ENCODE data around the gene STAC.

STAC gene

DNA sequence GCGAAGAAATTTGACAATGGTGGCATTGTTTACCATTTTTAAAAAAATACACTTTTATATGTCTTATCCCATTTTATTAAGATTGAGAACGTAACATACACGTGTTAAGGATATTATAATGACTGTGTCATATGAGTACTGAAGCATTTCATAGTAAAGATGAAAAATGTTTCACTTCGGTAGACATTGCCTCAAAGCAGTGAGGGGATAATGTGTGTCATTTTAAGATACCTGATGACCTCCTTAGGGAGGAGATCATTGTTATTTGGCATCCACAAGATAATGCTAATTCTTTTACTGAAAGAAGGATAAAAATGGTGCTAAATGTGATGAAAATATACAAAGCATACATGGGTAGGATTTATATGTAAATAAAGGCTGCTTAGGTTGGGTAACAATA, 107.3 kb downstream of the STAC start:
- no peak for DNase-seq (ENCODE audit: low spot score)
- TF ChIP-seq, protein P1, sequence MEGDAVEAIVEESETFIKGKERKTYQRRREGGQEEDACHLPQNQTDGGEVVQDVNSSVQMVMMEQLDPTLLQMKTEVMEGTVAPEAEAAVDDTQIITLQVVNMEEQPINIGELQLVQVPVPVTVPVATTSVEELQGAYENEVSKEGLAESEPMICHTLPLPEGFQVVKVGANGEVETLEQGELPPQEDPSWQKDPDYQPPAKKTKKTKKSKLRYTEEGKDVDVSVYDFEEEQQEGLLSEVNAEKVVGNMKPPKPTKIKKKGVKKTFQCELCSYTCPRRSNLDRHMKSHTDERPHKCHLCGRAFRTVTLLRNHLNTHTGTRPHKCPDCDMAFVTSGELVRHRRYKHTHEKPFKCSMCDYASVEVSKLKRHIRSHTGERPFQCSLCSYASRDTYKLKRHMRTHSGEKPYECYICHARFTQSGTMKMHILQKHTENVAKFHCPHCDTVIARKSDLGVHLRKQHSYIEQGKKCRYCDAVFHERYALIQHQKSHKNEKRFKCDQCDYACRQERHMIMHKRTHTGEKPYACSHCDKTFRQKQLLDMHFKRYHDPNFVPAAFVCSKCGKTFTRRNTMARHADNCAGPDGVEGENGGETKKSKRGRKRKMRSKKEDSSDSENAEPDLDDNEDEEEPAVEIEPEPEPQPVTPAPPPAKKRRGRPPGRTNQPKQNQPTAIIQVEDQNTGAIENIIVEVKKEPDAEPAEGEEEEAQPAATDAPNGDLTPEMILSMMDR (IDR thresholded peaks at IDR 0.05; ENCODE audit: extremely low read depth, insufficient read depth, missing control alignments), result no peak
- in situ Hi-C loops (cut with MboI; ENCODE audit: low pct_unique_long_range_greater_than_20kb, low sequenced_read_pairs, unreplicated experiment), result no loop called here

DNA sequence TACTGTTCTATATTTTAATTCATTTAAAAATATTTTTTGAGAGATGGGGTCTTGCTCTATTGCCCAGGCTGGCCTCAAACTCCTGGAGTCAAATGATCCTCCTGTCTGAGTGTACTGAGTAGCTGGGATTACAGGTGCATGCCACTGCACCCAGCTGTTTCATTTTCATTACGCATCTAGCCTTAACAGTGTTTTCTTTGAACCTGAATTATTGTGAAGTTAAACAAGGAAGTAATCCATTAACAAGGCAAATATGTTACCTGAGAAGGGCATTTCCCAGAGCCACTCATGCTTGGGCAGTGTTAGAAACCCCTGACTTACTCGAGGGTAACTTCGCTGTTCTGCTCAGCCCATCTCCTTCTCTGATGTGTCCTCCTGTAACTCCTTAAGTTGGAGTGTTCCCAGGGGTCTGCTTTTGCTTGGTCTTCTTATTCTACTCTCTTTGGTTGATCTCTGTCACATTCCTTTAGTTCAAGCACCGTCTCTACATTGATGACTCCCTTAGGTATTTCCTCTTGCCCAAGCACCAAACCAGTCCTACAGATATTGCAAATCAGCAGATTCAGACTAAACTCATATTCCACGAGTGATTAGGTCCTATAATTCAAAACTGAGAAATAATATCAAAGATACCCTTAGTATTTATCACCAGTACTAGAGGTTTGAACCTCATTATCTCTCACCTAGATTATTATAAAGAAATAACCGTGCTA, 107.9 kb downstream of the STAC start:
- TF ChIP-seq, protein P1 (IDR thresholded peaks at IDR 0.05; ENCODE audit: extremely low read depth, insufficient read depth, missing control alignments), result no peak
- DNase-seq (ENCODE audit: low spot score), result no peak
- in situ Hi-C loops (cut with MboI; ENCODE audit: low pct_unique_long_range_greater_than_20kb, low sequenced_read_pairs, unreplicated experiment), result no loop called here

DNA sequence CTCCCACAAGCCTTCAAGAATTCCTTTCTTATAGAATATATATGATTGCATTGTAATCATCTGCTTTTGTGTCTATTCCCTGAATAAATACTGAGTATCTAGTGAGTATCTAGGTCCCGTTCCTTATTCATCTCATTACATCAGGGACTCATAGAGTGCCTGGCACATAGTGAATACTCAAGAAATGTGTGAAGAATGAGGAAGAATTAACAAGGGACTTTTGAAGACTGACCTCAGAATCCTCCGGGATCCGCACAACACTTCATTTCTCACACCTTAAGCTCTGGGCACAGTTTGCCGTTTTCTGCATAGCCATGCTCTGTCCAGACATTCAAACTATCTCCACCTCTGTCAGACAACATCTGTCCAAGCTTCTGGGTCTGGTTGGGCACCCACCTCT, 108.8 kb downstream of the STAC start:
- DNase-seq (ENCODE audit: low spot score), result no peak
- in situ Hi-C loops (cut with MboI; ENCODE audit: low pct_unique_long_range_greater_than_20kb, low sequenced_read_pairs, unreplicated experiment), result no loop called here
- TF ChIP-seq, protein P1 (IDR thresholded peaks at IDR 0.05; ENCODE audit: extremely low read depth, insufficient read depth, missing control alignments), result no peak

DNA sequence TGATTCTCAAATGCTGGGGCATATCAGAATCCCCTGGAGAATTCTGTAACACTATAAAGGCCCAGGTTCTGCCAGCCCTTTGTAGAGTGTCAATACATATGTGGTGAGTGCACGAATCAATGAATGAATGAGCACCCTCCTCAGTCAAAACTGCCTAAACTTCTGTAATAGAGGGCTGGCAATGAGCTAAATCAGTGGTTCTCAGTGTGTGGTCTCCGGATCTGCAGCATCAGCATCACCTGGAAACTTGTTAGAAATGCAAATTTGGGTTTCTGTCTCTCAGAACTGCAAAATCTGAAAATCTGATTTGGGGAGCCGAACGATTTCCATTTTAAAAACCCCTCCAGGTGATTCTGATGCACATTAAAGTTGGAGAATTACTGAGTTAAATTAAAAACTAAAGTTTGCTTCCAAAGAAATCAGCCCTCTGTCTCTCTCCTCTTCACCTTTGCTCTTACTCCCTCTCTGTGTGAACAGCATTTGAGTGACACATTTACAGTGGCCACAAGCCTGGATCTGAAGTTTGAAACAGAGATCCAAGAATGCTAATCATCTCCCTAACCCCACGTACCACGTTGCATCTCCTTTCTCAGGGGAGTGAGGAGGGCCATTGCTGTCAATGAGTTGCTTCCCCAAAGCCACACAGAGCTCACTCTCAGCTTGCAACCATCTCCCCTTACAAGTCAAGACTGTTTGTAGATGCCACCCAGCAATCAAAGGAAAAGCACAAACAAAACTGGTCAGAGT, 109.5 kb downstream of the STAC start:
- in situ Hi-C loops (cut with MboI; ENCODE audit: low pct_unique_long_range_greater_than_20kb, low sequenced_read_pairs, unreplicated experiment), result no loop called here
- TF ChIP-seq, protein P1 (IDR thresholded peaks at IDR 0.05; ENCODE audit: extremely low read depth, insufficient read depth, missing control alignments), result no peak
- no peak for DNase-seq (ENCODE audit: low spot score)

DNA sequence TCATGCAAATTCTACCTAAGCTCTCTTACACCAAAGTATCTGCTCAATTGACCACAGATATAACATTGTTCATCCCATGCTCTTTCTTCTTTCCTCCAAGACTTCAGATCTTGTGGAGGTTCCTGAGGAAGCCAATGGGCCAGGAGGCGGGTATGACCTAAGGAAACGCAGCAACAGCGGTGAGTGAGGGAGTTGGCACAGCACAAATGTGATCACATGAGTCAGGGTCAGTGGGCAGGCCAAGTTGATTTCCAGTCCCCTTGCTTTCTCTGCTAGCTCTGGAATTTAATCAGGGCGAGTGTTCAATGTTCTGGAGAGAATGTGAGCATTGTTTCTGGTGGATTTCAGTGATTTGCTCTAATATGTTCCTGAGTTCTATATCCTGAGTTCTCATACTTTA, 112.7 kb downstream of the STAC start:
- in situ Hi-C loops (cut with MboI; ENCODE audit: low pct_unique_long_range_greater_than_20kb, low sequenced_read_pairs, unreplicated experiment), result no loop called here
- TF ChIP-seq, protein P1 (IDR thresholded peaks at IDR 0.05; ENCODE audit: extremely low read depth, insufficient read depth, missing control alignments), result no peak
- DNase-seq (ENCODE audit: low spot score), result no peak

DNA sequence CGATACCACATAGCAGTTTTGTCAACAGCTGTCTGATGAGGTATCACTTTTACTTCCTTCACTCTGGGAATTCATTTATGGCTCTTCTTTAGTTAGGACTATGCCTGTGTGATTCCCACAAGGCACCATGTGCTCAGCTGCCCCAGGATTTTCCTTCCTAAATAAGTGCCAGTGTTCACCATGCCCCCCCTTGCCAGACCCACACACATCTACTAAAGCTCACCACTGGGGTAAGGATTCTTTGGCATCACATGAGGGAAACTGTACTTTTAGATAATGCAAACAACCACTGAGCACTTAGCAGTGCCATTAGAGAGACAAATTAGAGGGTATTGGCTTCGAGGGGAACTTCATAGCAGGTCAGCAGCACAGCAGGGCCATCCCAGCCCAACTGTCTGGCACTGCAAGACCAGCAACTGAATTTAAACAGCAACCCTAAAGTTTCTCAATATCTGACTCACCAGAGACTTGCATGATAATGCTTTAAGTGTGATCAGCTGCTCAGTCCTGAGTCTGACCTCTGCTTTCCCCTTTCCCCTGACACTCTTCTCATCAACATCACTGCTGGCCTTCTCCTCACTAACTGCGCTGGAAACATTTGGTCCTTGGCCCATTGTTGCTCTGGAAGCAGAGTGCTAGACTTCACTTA, 114.3 kb downstream of the STAC start:
- TF ChIP-seq, protein P1 (IDR thresholded peaks at IDR 0.05; ENCODE audit: extremely low read depth, insufficient read depth, missing control alignments), result no peak
- in situ Hi-C loops (cut with MboI; ENCODE audit: low pct_unique_long_range_greater_than_20kb, low sequenced_read_pairs, unreplicated experiment), result no loop called here
- no peak for DNase-seq (ENCODE audit: low spot score)

Measured in GM13977 (cell line).